Endothelial cell of umbilical vein (primary cell): ENCODE measurements around the gene PARP6. TPM values are rescaled to one million over a fixed set of nuclear protein-coding genes. Genes with fewer than 3 reads are reported as not detected.
"Not testable (repeated sequence)": the region's sequence is repeated elsewhere in the genome, so short reads cannot be mapped to it uniquely, and the experiment has no call there.

Source experiments
- BruUV-seq: library from RNA; stranded (reverse); fragments of 400-500 nt; replicated peaks from 2 replicates; lab custom pipeline; 2021; lab: Mats Ljungman, UMichigan
- CTCF ChIA-PET: fragments of 300-600, 350-600 bp; sonication (Branson Sonifier 250); formaldehyde crosslinking; loops from one replicate; lab custom pipeline; 2021; ENCODE audit warnings: antibody characterized with exemption, inconsistent platforms; lab: Charles Lee
- POLR2A ChIA-PET: fragments of 300-600, 350-600 bp; sonication (Branson Sonifier 250); formaldehyde crosslinking; loops from one replicate; lab custom pipeline; 2021; ENCODE audit warnings: antibody characterized with exemption, inconsistent platforms; lab: Charles Lee
- DNase-seq: peaks from one replicate; pipeline ENCODE4 v3.0.0-alpha.2; 2011; ENCODE audit warnings: low read depth, low spot score
- FAIRE-seq: peaks from 2 replicates; lab custom pipeline; 2011; peaks lifted over from hg19 to GRCh38; lab: Jason Lieb, UNC
- H2AFZ ChIP-seq: 2 replicates; pipeline ENCODE4 v1.6.0; 2012; ENCODE audit warnings: low read depth, low read length, control low read depth, inconsistent platforms
- H3K27ac ChIP-seq: 2 replicates; pipeline ENCODE4 v1.5.1; 2011; ENCODE audit warnings: low read depth, mild to moderate bottlenecking, control low read depth, low read length, moderate library complexity; ENCODE audit not compliant: insufficient read depth
- H3K27me3 ChIP-seq, 2 experiments: 2 replicates each; pipeline versions ENCODE4 v1.6.0 to v1.6.1; 2011; ENCODE audit warnings: low read length in 2 of 2, mixed read lengths in 1 of 2; ENCODE audit not compliant: control insufficient read depth in 2 of 2, insufficient read depth in 2 of 2
- H3K36me3 ChIP-seq, 2 experiments: 2 replicates in 1 of 2; 3 replicates in 1 of 2; pipeline ENCODE4 v1.5.1; 2011; ENCODE audit warnings: low read length in 2 of 2, mild to moderate bottlenecking in 1 of 2, moderate library complexity in 1 of 2; ENCODE audit not compliant: control insufficient read depth in 2 of 2, insufficient read depth in 2 of 2; ENCODE audit errors: extremely low read depth in 1 of 2
- H3K4me1 ChIP-seq: 3 replicates; pipeline ENCODE4 v1.5.1; 2011; ENCODE audit warnings: mild to moderate bottlenecking, low read length; ENCODE audit not compliant: control insufficient read depth, insufficient read depth; ENCODE audit errors: extremely low read depth
- H3K4me2 ChIP-seq: 2 replicates; pipeline ENCODE4 v1.6.1; 2011; ENCODE audit warnings: low read length, control low read depth, mixed read lengths; ENCODE audit not compliant: insufficient read depth
- H3K4me3 ChIP-seq, 3 experiments: fragments of 200-600 bp in 1 of 3; sonication (generic), shearing (Covaris generic) in 1 of 3; replicated peaks in 1 of 3; 2 replicates each; pipeline ENCODE4 v1.5.1; 2011 to 2016; ENCODE audit warnings: control low read depth in 3 of 3, low read length in 3 of 3, mild to moderate bottlenecking in 2 of 3, inconsistent platforms in 1 of 3, low read depth in 1 of 3, moderate library complexity in 1 of 3; ENCODE audit not compliant: insufficient read depth in 1 of 3
- H3K79me2 ChIP-seq: 2 replicates; pipeline ENCODE4 v1.6.0; 2012; ENCODE audit warnings: low read length, inconsistent platforms; ENCODE audit not compliant: control insufficient read depth, insufficient read depth
- H3K9ac ChIP-seq: replicated peaks from 2 replicates; pipeline ENCODE3; 2011; ENCODE audit warnings: low read length, control low read depth; ENCODE audit not compliant: insufficient read depth; ENCODE audit errors: extremely low read depth
- H3K9me1 ChIP-seq: replicated peaks from 3 replicates; pipeline ENCODE4 v1.6.0; 2011; ENCODE audit warnings: mild to moderate bottlenecking, low read length; ENCODE audit not compliant: control insufficient read depth, insufficient read depth; ENCODE audit errors: extremely low read depth
- H3K9me3 ChIP-seq: replicated peaks from 2 replicates; pipeline ENCODE4 v1.5.1; 2012; ENCODE audit warnings: low read length, inconsistent platforms; ENCODE audit not compliant: control insufficient read depth, insufficient read depth
- H4K20me1 ChIP-seq: replicated peaks from 2 replicates; pipeline ENCODE3; 2011; ENCODE audit warnings: mild to moderate bottlenecking, low read length; ENCODE audit not compliant: control insufficient read depth, insufficient read depth; ENCODE audit errors: extremely low read depth
- CTCF ChIP-seq, 2 donors: IDR thresholded peaks; 1 replicate in 1 of 2; 2 replicates in 1 of 2; pipeline ENCODE4 v1.5.1; 2011; ENCODE audit warnings: low read length in 2 of 2, mild to moderate bottlenecking in 2 of 2, moderate library complexity in 2 of 2, control low read depth in 1 of 2, inconsistent platforms in 1 of 2, low read depth in 1 of 2; ENCODE audit not compliant: insufficient read depth in 1 of 2; ENCODE audit errors: extremely low read depth in 1 of 2
- EZH2 ChIP-seq: IDR thresholded peaks from 2 replicates; pipeline ENCODE4 v1.6.1; 2012; ENCODE audit warnings: borderline replicate concordance, low read depth, mild to moderate bottlenecking, moderate library complexity, low read length, inconsistent platforms; ENCODE audit not compliant: severe bottlenecking
- FOS ChIP-seq: IDR thresholded peaks from 2 replicates; pipeline ENCODE4 v1.6.1; 2011; ENCODE audit warnings: mild to moderate bottlenecking, low read length, moderate library complexity, borderline replicate concordance; ENCODE audit not compliant: insufficient read depth
- JUN ChIP-seq: IDR thresholded peaks from 2 replicates; pipeline ENCODE4 v1.6.1; 2011; ENCODE audit warnings: borderline replicate concordance, low read depth; ENCODE audit not compliant: insufficient read length, insufficient read depth
- MYC ChIP-seq: IDR thresholded peaks from one replicate; pipeline ENCODE4 v1.6.1; 2011; ENCODE audit warnings: mild to moderate bottlenecking, low read depth, low read length
- POLR2A ChIP-seq: IDR thresholded peaks from 2 replicates; pipeline ENCODE4 v1.6.1; 2012; ENCODE audit warnings: low read depth, mild to moderate bottlenecking, control low read depth, low read length
- POLR2AphosphoS5 ChIP-seq: IDR thresholded peaks from 2 replicates; pipeline ENCODE4 v1.6.1; 2012; ENCODE audit warnings: low read depth, mild to moderate bottlenecking, control low read depth, low read length, moderate library complexity; ENCODE audit not compliant: insufficient read depth
- dilution Hi-C: fragments of 300-500 bp; cut with MboI; formaldehyde crosslinking; loops from one replicate; pipeline ENCODE4 v1.15.0; 2019; ENCODE audit warnings: low sequenced_read_pairs; ENCODE audit not compliant: extremely low pct_ligation_motif_present
- intact Hi-C: fragments of 100-400 bp; cut with micrococcal nuclease; formaldehyde crosslinking; loops from one replicate; pipeline ENCODE4 v1.10.0; 2022
- polyA plus RNA-seq, 4 experiments: library from polyadenylated mRNA; depleted of rRNA in 3 of 4; stranded (reverse) in 3 of 4; unstranded in 1 of 4; fragments of >200 nt; gene quantifications; 2 replicates each; pipeline versions ENCODE4 v1.2.1 to v1.2.3, GENCODE V29; 2011 to 2012; ENCODE audit warnings: missing spikeins in 1 of 4
- total RNA-seq: library from RNA; stranded (reverse); gene quantifications from 2 replicates; pipeline ENCODE4 v1.2.3, GENCODE V29; 2021
- TF ChIP-seq, protein P1 (sequence below): IDR thresholded peaks from 2 replicates; pipeline ENCODE4 v1.6.1; 2011; ENCODE audit not compliant: insufficient read depth, insufficient read length

The PARP6 gene
- total and polyA plus RNA-seq, 2 donors (not counting 3 experiments of a cell fraction or from before 2014, with no cell fraction given) = 41.1 to 53.3 TPM

GRCh38 chr15:72278737-72279136, 6.4 kb upstream of the PARP6 start:
- dilution Hi-C loops (no loop called here), intact Hi-C loops (no loop called here)
- POLR2A ChIA-PET = interaction anchor here (0.6 kb wide), 1 partner anchor 27 kb away, joined by 3 read pairs; no protein-coding TSS in a partner anchor
- Histone ChIP-seq H3K9me3 (no peaks in the 10 kb centered on the region), H3K4me1 (no peaks in the 10 kb centered on the region), H4K20me1 (no peaks in the 10 kb centered on the region), H3K4me3 (no peak overlapping the region), H3K9ac (no peak overlapping the region), H3K27ac (no peak overlapping the region), H3K27me3 (peaks cover 0 to 3% of the 10 kb centered on the region in 2 experiments), H3K36me3 (no peaks in the 10 kb centered on the region), H2AFZ (no peak overlapping the region), H3K79me2 (no peaks in the 10 kb centered on the region), H3K4me2 (no peak overlapping the region), H3K9me1 (no peaks in the 10 kb centered on the region)
- FAIRE-seq = no peak
- CTCF ChIA-PET = interaction anchor here (0.7 kb wide), 1 partner anchor 10 kb away, joined by 3 read pairs; no protein-coding TSS in a partner anchor
- DNase-seq = no peak
- TF ChIP-seq EZH2 = no peak
- no TSS peak for BruUV-seq

DNA sequence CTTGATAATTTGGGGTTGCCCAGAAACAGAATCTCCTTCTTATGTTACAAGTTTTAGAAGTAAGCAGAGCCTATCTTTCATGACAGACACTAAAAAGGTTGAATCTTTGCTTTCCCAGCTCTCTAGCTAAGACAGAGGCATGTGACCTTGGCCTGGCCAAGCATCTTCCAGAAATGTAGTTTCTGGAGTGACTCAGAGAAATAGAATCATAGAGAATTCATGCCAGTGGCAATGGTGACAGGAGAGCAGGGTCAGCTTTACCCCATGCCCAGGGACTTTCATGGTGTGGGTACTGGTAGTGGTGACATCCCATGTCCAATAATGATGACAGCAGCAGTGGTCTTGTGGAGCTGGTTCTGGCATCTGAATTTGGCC, 4.0 kb upstream of the PARP6 start:
- dilution Hi-C loops (no loop called here), intact Hi-C loops (no loop called here)
- H3K4me3 ChIP-seq = no peak overlapping the region
- FAIRE-seq (no peak), DNase-seq (no peak)
- no peaks in the 10 kb centered on the region for H3K79me2 ChIP-seq
- no peak overlapping the region for H2AFZ ChIP-seq
- H3K4me1 ChIP-seq = peaks cover 12% of the 10 kb centered on the region
- H4K20me1 ChIP-seq = no peaks in the 10 kb centered on the region
- BruUV-seq = no TSS peak
- H3K27me3 ChIP-seq = peaks cover 0 to 3% of the 10 kb centered on the region in 2 experiments
- CTCF ChIA-PET = interaction anchor here (1.1 to 1.4 kb wide), 2 partner anchors 10 to 37 kb away, joined by 4 read pairs; no protein-coding TSS in a partner anchor
- no peaks in the 10 kb centered on the region for H3K9me1 ChIP-seq
- POLR2A ChIA-PET = no interaction called here
- H3K4me2 ChIP-seq = no peak overlapping the region
- no peaks in the 10 kb centered on the region for H3K9me3 ChIP-seq
- H3K36me3 ChIP-seq = no peaks in the 10 kb centered on the region
- no peak for TF ChIP-seq JUN
- TF ChIP-seq POLR2AphosphoS5 = no peak
- TF ChIP-seq POLR2A = no peak
- TF ChIP-seq CTCF (IDR thresholded peaks at IDR 0.05; ENCODE audit: extremely low read depth in 1 of 2, insufficient read depth in 1 of 2, low read depth in 1 of 2, low read length in 2 of 2) = no peak
- TF ChIP-seq MYC = no peak
- TF ChIP-seq FOS = no peak
- TF ChIP-seq, protein P1, sequence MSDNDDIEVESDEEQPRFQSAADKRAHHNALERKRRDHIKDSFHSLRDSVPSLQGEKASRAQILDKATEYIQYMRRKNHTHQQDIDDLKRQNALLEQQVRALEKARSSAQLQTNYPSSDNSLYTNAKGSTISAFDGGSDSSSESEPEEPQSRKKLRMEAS = no peak
- no peak overlapping the region for H3K27ac ChIP-seq
- H3K9ac ChIP-seq = no peak overlapping the region

DNA sequence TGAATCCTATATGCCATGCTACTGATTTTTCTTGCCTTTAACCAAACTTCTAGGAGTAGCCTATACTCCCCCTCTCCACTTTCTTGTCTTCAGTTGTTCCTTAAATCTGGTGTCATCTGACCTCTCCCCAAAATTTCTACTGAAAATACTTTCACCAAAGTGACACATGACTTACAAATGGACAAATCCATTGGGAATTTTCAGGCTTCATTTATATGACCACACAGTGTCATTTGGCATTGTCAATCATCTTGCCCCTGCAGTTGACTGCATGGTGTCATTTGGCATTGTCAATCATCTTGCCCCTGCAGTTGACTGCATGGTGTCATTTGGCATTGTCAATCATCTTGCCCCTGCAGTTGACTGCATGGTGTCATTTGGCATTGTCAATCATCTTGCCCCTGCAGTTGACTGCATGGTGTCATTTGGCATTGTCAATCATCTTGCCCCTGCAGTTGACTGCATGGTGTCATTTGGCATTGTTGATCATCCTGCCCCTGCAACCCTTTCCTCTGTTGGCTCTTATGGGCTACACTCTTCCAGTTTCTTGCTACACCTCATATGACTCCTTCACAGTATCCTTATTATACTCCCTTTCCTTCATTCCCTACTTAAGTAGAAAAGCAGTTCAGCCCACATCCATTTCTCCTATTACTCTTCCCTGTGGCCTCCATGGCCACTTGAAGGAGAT, 3.4 kb upstream of the PARP6 start:
- H3K79me2 ChIP-seq, H3K4me2 ChIP-seq, DNase-seq, FAIRE-seq, H3K9me3 ChIP-seq, BruUV-seq, H3K36me3 ChIP-seq, H3K9ac ChIP-seq, CTCF ChIA-PET, H3K9me1 ChIP-seq, dilution Hi-C loops, POLR2A ChIA-PET, H3K27me3 ChIP-seq, H3K4me3 ChIP-seq, H4K20me1 ChIP-seq, H3K27ac ChIP-seq, intact Hi-C loops, H2AFZ ChIP-seq: not testable (repeated sequence)
- H3K4me1 ChIP-seq = peaks cover 12% of the 10 kb centered on the region
